OCI-M1 (cell line): ENCODE results near the gene MBP.

ENCODE experiments used
- DNase-seq: peaks from one replicate; lab custom pipeline; 2025; lab: John Stamatoyannopoulos, UW

Gene MBP

DNA sequence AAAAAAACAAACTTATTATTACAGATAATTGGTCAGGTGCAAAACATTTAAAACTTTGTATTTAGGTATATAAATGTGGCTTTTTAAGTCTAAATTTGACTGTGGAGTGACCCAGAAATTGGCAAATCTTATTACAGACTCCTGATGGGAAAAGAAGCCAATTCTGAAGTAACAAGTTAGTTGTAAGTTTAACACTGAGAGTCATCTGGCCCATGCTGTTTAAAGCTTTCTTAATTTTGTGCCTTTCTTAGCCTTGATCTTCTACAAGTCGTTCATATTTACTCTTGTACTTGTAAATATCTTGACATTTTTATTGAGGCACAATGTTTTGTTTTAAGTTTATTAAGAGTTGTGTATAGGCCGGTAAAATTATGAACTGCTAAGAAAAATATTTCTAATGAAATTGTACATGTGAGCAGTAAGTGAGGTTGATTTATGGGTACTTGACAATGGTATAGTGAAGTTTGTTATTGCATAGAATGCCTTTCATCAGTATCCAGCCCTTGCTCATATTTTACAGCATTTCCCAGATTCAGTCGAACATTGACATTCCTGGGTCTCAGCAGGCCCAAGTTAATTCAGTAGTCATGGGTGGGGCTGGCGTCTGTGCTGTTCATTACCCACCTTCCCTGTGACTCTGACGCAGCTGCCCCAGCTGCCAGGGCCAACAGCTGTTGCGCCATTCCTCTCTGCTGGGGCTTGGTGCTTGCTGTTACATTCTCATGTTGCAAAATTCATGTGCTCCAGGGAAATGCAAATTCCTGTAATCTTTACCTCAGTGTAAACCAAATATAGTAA lies 188.8 kb downstream of the MBP start:
- no peak for DNase-seq

DNA sequence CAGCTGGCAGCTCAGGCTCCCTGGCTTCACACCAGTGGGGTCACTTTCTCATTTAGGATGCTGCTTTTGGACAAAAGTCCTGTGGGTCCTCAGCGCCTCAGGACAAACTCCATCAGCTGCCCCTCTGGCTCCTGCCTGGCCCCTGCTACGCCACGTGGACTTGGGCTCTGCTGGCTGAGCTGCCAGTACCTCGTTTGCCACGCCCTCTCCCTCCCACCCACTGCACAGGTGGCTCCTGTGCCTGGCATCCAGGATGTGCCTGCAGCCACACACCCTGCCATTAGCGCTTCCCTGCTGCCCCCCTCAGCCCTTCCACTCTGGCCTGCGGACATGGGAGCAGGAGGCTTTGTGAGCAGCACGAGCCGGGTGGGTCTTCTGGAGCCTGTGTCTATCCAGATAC lies 191.3 kb downstream of the MBP start:
- no peak for DNase-seq

DNA sequence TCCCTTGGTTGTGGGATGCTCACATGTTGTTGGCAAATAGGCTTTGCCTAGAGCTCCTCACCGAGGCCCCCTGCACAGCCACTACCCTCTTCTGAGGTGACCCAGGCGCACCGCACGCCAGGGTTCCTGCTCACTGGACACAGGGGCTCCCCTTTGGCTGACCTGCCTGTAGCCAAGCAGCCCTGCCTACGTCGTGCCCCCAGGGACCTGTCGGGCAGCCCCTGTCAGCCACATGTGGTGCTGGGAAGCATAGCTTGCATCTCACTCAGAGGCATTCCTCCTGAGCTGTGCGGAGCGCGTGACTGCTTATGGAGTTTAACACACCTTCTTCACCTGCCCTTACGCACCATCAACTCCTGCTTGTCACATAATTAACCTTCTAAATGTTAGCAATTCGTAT lies 194.0 kb downstream of the MBP start:
- no peak for DNase-seq

DNA sequence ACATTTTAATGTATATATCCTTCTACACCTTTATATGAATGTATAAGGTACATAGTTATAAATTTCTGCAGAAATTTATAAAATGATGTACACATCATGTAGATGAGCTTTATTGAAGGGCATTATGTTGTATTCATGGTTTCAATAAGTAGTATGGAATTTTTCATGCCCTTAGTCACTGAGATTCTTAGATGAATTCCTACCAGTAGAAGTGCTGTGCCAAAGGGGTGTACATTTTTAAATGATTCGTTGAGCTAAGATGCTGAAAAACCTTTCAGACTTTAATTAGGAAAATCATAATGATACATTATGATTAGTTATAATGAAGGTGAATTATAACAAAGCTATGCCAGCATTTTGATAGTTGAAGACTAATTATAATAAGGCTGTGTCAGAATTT lies 195.0 kb downstream of the MBP start:
- DNase-seq, result no peak

DNA sequence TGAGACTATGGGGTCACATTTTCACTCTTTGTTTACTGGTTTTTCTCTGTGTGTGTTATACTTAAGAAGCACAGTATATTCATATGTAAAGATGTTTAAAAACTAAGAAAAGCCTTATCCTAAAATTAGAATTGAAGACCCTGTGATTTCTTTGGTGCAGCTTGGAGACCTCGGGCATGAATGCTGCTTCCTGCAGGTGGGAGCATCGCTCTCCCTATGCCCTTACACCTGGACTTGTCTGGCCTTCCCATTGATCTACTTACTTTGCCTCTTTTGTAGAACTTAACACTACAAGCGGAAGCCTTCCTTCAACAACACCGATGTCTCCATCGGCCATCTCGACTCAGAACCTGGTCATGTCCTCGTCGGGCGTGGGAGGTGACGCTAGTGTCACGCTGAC lies 195.7 kb downstream of the MBP start:
- DNase-seq, result no peak

DNA sequence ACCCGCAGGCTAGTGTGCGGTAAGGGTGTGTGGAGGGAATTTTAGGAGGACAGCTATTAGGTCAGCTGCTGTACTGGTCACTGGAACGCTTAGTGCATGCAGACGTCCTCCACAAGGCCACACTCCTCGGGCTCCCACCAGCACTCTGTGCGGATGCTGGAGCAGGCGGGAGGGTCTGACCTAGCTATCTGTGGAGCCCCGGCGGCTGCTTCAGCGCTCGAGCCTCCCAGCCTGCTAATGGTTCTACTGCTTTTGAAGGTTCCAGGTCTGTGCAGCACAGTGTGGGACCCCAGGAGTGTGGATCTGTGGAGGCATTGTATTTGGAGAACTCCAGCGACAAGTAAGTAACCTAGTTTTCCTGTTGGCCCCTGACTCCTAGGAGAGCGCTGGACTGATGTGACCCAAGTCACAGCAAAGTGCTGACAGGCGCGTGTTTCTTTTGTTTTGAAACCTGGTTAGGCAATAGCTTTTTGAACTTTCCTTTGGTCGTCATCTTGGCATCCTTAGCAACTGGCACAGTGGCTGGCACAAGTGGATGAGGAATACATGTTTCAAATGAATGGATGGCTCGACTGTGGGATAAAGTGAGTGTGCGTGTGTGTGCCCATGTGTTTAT lies 196.8 kb downstream of the MBP start:
- no peak for DNase-seq

DNA sequence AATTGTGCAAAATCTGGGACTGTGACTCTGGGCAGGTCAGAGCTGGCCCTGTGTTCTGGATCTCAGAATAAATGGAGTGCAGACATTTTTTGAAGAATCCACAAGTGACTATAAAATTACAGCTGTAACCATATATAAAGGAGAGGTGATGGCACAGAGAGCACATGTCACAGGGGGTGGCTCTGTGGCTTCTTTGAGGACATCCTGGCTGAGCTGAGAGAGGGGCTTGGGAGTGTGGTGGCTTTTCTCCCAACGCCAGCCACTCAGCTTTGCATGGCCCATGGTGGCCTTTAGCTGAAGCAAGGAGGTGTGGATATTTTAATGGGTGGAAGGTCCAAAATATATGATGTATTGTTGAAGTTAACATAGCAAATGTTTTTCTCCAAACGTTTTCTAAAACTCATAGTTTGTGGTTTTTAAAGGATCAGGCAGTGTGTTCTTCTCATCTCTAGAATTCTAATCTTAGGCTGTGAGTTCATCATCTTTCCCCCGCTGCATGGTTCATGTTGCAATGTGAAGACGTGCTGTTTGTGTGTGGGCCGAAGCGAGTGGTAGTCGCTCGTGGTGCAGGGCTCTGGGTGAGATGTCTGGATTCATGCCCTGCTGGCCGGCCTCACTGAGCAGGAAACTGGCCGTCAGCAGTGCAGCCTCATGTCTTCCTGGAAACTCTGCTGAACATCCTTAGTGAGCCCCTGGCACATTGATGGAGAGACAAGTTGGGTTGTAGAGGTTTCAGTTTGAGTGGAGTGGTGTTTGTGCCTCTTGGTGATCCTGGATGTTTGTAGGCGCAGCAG lies 200.4 kb downstream of the MBP start:
- no peak for DNase-seq

DNA sequence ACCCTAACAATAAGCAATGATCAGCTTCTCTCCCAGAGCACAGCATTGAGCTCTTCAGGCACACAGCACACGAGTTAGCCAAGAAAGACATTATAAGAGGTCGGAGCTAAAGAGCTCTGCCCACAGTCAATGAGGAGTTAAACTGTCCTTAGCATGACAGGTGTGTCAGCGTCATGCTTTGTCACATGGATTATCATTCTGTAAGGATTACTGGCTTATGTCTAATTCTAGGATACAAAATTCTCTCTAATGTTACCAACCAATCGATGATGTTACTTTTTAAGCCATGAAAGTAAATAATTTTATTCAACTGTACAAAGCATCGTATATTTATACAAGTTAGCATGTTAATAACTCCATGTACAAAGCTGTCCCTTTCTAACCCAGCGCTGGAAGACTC lies 201.4 kb downstream of the MBP start:
- no peak for DNase-seq
